A549 (cell line): Measurements from ENCODE around the gene MVB12B. TPM values are rescaled to one million over a fixed set of nuclear protein-coding genes. Genes with fewer than 3 reads are reported as not detected.

Source experiments
- ATAC-seq, 2 experiments: fragments of 200-7000 bp in 1 of 2; fragments of >200 bp in 1 of 2; cut with Nextera tagmentation in 1 of 2; cut with Tn5 transposase in 1 of 2; 3 replicates each; pipeline versions ENCODE4 v1.8.0 to v1.9.1; 2018 to 2020; ENCODE audit warnings: mild to moderate bottlenecking in 1 of 2, moderate library complexity in 1 of 2
- CTCF ChIA-PET: fragments of 300-600 bp; sonication (Branson Sonifier 250); formaldehyde crosslinking; extraction: SDS; loops from one replicate; lab custom pipeline; 2021; ENCODE audit warnings: antibody characterized with exemption, inconsistent platforms; lab: Yijun Ruan, JAX
- POLR2A ChIA-PET: fragments of 350-600 bp; formaldehyde crosslinking; extraction: SDS; loops from one replicate; lab custom pipeline; 2021; ENCODE audit warnings: antibody characterized with exemption, inconsistent platforms; lab: Yijun Ruan, JAX
- DNase-seq, 2 experiments: peaks; one replicate each; pipeline versions ENCODE4 v3.0.0 to v3.0.0-alpha.2; 2011 to 2016; ENCODE audit warnings: low read depth in 1 of 2, low spot score in 1 of 2
- FAIRE-seq: peaks from 2 replicates; lab custom pipeline; 2011; peaks lifted over from hg19 to GRCh38; lab: Jason Lieb, UNC
- H3K27ac ChIP-seq, 2 experiments: fragments of >200 bp; sonication (Bioruptor Twin); formaldehyde crosslinking; 3 replicates each; pipeline ENCODE4 v1.5.1; 2016 to 2017
- H3K4me1 ChIP-seq: fragments of >200 bp; sonication (Bioruptor Twin); formaldehyde crosslinking; 3 replicates; pipeline ENCODE4 v1.6.1; 2016
- H3K4me2 ChIP-seq: fragments of >200 bp; sonication (Bioruptor Twin); formaldehyde crosslinking; 3 replicates; pipeline ENCODE4 v1.6.1; 2016
- H3K4me3 ChIP-seq: fragments of >200 bp; sonication (Bioruptor Twin); formaldehyde crosslinking; 3 replicates; pipeline ENCODE4 v1.5.1; 2016
- H3K9me3 ChIP-seq: fragments of >200 bp; sonication (Bioruptor Twin); formaldehyde crosslinking; 3 replicates; pipeline ENCODE4 v1.6.1; 2016
- ATOH8 ChIP-seq: fragments of 250-450 bp; sonication (Bioruptor Pico); IDR thresholded peaks from 2 replicates; pipeline ENCODE4 v1.5.0; 2020; ENCODE audit warnings: low read depth, mild to moderate bottlenecking, moderate library complexity
- BCL3 ChIP-seq: fragments of >200 bp; sonication (Bioruptor Twin); formaldehyde crosslinking; IDR thresholded peaks from 3 replicates; pipeline ENCODE4 v1.6.1; 2016
- CEBPB ChIP-seq, 2 experiments: fragments of >200 bp in 1 of 2; sonication (Bioruptor Twin) in 1 of 2; formaldehyde crosslinking in 1 of 2; IDR thresholded peaks; 2 replicates each; pipeline ENCODE4 v1.6.1; 2012 to 2016
- CHD2 ChIP-seq: fragments of 150-350 bp; IDR thresholded peaks from 2 replicates; pipeline ENCODE4 v1.6.1; 2014; ENCODE audit warnings: low read length; ENCODE audit not compliant: partially characterized antibody
- FOXS1 ChIP-seq: fragments of 250-450 bp; sonication (Bioruptor Pico); IDR thresholded peaks from 2 replicates; pipeline ENCODE4 v1.5.0; 2020; ENCODE audit warnings: mild to moderate bottlenecking, moderate library complexity
- HMGXB4 ChIP-seq: fragments of 250-450 bp; sonication (Bioruptor Pico); IDR thresholded peaks from 2 replicates; pipeline ENCODE4 v1.5.0; 2021; ENCODE audit warnings: mild to moderate bottlenecking, moderate library complexity, borderline replicate concordance
- MAFK ChIP-seq: fragments of 450-650 bp; IDR thresholded peaks from 2 replicates; pipeline ENCODE4 v1.6.1; 2014; ENCODE audit not compliant: partially characterized antibody
- MAZ ChIP-seq: fragments of 150-350 bp; IDR thresholded peaks from 2 replicates; pipeline ENCODE4 v1.6.1; 2014; ENCODE audit warnings: antibody characterized with exemption, low read depth, low read length, borderline replicate concordance
- PBX3 ChIP-seq: IDR thresholded peaks from 2 replicates; pipeline ENCODE4 v1.6.1; 2012
- RCOR1 ChIP-seq: fragments of 150-350 bp; IDR thresholded peaks from 2 replicates; pipeline ENCODE4 v1.6.1; 2014; ENCODE audit warnings: antibody characterized with exemption, low read length, low read depth
- REST ChIP-seq: fragments of 200-600 bp; sonication (generic); IDR thresholded peaks from 2 replicates; pipeline ENCODE4 v1.6.1; 2016; ENCODE audit warnings: antibody characterized with exemption, mild to moderate bottlenecking, moderate library complexity
- SMC3 ChIP-seq: fragments of >200 bp; sonication (Bioruptor Twin); formaldehyde crosslinking; IDR thresholded peaks from 3 replicates; pipeline ENCODE4 v1.6.1; 2018; ENCODE audit warnings: inconsistent platforms
- SREBF2 ChIP-seq: fragments of 450-650 bp; IDR thresholded peaks from 2 replicates; pipeline ENCODE4 v1.6.1; 2014; ENCODE audit warnings: mild to moderate bottlenecking, moderate library complexity
- TP53 ChIP-seq: fragments of 250-450 bp; sonication (Bioruptor Pico); IDR thresholded peaks from 2 replicates; pipeline ENCODE4 v1.5.0; 2021; ENCODE audit warnings: mild to moderate bottlenecking, moderate library complexity
- ZFP36 ChIP-seq: fragments of 450-650 bp; IDR thresholded peaks from 2 replicates; pipeline ENCODE4 v1.6.1; 2014; ENCODE audit warnings: borderline replicate concordance; ENCODE audit not compliant: partially characterized antibody
- WGBS: methylation state at CpG from one replicate; pipeline ENCODE4 v1.1.6; 2017; ENCODE audit errors: missing lambda C conversion rate; 5-methylcytosine and 5-hydroxymethylcytosine counted together
- polyA plus RNA-seq, 4 experiments: library from polyadenylated mRNA; depleted of rRNA in 3 of 4; stranded (reverse); fragments of >200 nt; fragmentation: RNase III in 1 of 4; extraction: RNeasy Plus Mini Kit Qiagen cat#74134 plus additional on column Dnase treatment in 1 of 4; gene quantifications; 2 replicates in 3 of 4; 3 replicates in 1 of 4; pipeline ENCODE4 v1.2.3, GENCODE V29; 2011 to 2017

MVB12B gene
- polyA plus RNA-seq, 2 of the 4 experiments (the other 2 are of a cell fraction), result 4.6 to 5.9 TPM

- Histone ChIP-seq H3K4me1 (no peaks in the 10 kb centered on the region), H3K27ac (no peak overlapping the region), H3K4me3 (no peak overlapping the region), H3K4me2 (no peak overlapping the region), H3K9me3 (no peaks in the 10 kb centered on the region)
- ATAC-seq (no peak; a peak in 1 of 6 replicates), DNase-seq (no peak), FAIRE-seq (no peak)
- WGBS, result 89% methylated on average over 7 of the region's 9 CpGs
- ChIA-PET POLR2A (interaction anchor here (1.2 kb wide), 1 partner anchor 18 kb away, joined by 3 read pairs; no protein-coding TSS in a partner anchor), CTCF (interaction anchor here (0.7 to 4.4 kb wide), 10 partner anchors 9 to 41 kb away, joined by 3 to 30 read pairs (median 4); no protein-coding TSS in a partner anchor)
- TF ChIP-seq ZFP36, result no peak
- no peak for TF ChIP-seq FOXS1 (CRISPR knock-in tag)
- no peak for TF ChIP-seq MAFK
- TF ChIP-seq CHD2, result no peak
- no peak for TF ChIP-seq PBX3
Observed at GRCh38 chr9:126532019-126532462, 205.4 kb downstream of the MVB12B start.

- Histone ChIP-seq H3K9me3 (no peaks in the 10 kb centered on the region), H3K4me2 (no peak overlapping the region), H3K4me3 (no peak overlapping the region), H3K27ac (no peak overlapping the region), H3K4me1 (no peaks in the 10 kb centered on the region)
- no peak for FAIRE-seq
- WGBS, result 57% methylated on average over 8 of the region's 8 CpGs
- POLR2A ChIA-PET, result interaction anchor here (1.2 kb wide), 1 partner anchor 18 kb away, joined by 3 read pairs; no protein-coding TSS in a partner anchor
- no peak for ATAC-seq
- no peak for TF ChIP-seq SMC3
- no peak for TF ChIP-seq MAZ
- TF ChIP-seq TP53 (CRISPR knock-in tag), result no peak
- no peak for TF ChIP-seq MAFK
- no peak for TF ChIP-seq BCL3
- TF ChIP-seq RCOR1, result no peak
- TF ChIP-seq CEBPB (IDR thresholded peaks at IDR 0.05), result no peak
- no peak for TF ChIP-seq SREBF2
- TF ChIP-seq REST, result no peak
- no peak for TF ChIP-seq ATOH8 (CRISPR knock-in tag)
- TF ChIP-seq HMGXB4 (CRISPR knock-in tag), result no peak
- no peak for TF ChIP-seq ZFP36
- DNase-seq, result no peak
- CTCF ChIA-PET, result interaction anchor here (0.7 to 4.4 kb wide), 12 partner anchors 13 to 580 kb away, joined by 3 to 30 read pairs (median 4); no protein-coding TSS in a partner anchor
Observed at GRCh38 chr9:126532489-126532888, 205.9 kb downstream of the MVB12B start.
